ENCODE measurements around the gene CUL2.
A peak's percentile ranks its signal among the peaks of the same experiment; 100 is the strongest.
"Not testable (repeated sequence)": the region's sequence is repeated elsewhere in the genome, so short reads cannot be mapped to it uniquely, and the experiment has no call there.

CUL2 gene

GRCh38 chr10:34994565-34995142 lies 95.5 kb downstream of the CUL2 start:
- peak; percentile 62 for DNase-seq (ENCODE audit: low read depth)
- no peak overlapping the region for H3K4me3 ChIP-seq (ENCODE audit: control insufficient read depth, low read depth, low read length)
- peak; percentile 72 for TF ChIP-seq CTCF (conservative IDR thresholded peaks at IDR 0.05; ENCODE audit: control insufficient read depth, insufficient read depth, low read depth, low read length)

- TF ChIP-seq CTCF (conservative IDR thresholded peaks at IDR 0.05; ENCODE audit: control insufficient read depth, insufficient read depth, low read depth, low read length): no peak
- DNase-seq (ENCODE audit: low read depth): no peak
These were observed 96.4 kb downstream of the CUL2 start for GRCh38 chr10:34993782-34994181.

GRCh38 chr10:34991117-34991516 lies 99.0 kb downstream of the CUL2 start:
- H3K4me3 ChIP-seq (ENCODE audit: control insufficient read depth, low read depth, low read length); DNase-seq (ENCODE audit: low read depth): not testable (repeated sequence)

More at GRCh38 chr10:34993782-34994181, 96.4 kb downstream of the CUL2 start:
- H3K4me3 ChIP-seq (ENCODE audit: control insufficient read depth, low read depth, low read length): no peak overlapping the region

- no peak overlapping the region for H3K4me3 ChIP-seq (ENCODE audit: control insufficient read depth, low read depth, low read length)
- TF ChIP-seq CTCF (conservative IDR thresholded peaks at IDR 0.05; ENCODE audit: control insufficient read depth, insufficient read depth, low read depth, low read length): no peak
- DNase-seq (ENCODE audit: low read depth): no peak
These were observed 101.6 kb downstream of the CUL2 start for GRCh38 chr10:34988397-34989067.

- TF ChIP-seq CTCF (conservative IDR thresholded peaks at IDR 0.05; ENCODE audit: control insufficient read depth, insufficient read depth, low read depth, low read length): peak; percentile 30
- peak; percentile 22 for DNase-seq (ENCODE audit: low read depth)
- H3K4me3 ChIP-seq (ENCODE audit: control insufficient read depth, low read depth, low read length): no peak overlapping the region
These were observed 104.3 kb downstream of the CUL2 start for GRCh38 chr10:34985823-34986222.

GRCh38 chr10:34985146-34985545 lies 105.0 kb downstream of the CUL2 start:
- TF ChIP-seq CTCF (conservative IDR thresholded peaks at IDR 0.05; ENCODE audit: control insufficient read depth, insufficient read depth, low read depth, low read length): no peak
- no peak overlapping the region for H3K4me3 ChIP-seq (ENCODE audit: control insufficient read depth, low read depth, low read length)
- no peak for DNase-seq (ENCODE audit: low read depth)

- DNase-seq (ENCODE audit: low read depth): no peak
- H3K4me3 ChIP-seq (ENCODE audit: control insufficient read depth, low read depth, low read length): no peak overlapping the region
- no peak for TF ChIP-seq CTCF (conservative IDR thresholded peaks at IDR 0.05; ENCODE audit: control insufficient read depth, insufficient read depth, low read depth, low read length)
These were observed 108.3 kb downstream of the CUL2 start for GRCh38 chr10:34981844-34982243.

Data from fibroblast of mammary gland (primary cell).